PC-9 (cell line): ENCODE data around the gene YWHAE. TPM values are rescaled to one million over a fixed set of nuclear protein-coding genes. Genes with fewer than 3 reads are reported as not detected.

ENCODE experiments used
- BruUV-seq: library from RNA; stranded (reverse); fragments of 400-500 nt; replicated peaks from 2 replicates; lab custom pipeline; 2021; lab: Mats Ljungman, UMichigan
- CTCF ChIA-PET: fragments of 300-600 bp; sonication (Branson Sonifier 250); formaldehyde crosslinking; loops from one replicate; lab custom pipeline; 2022; ENCODE audit warnings: antibody characterized with exemption; lab: Charles Lee
- POLR2A ChIA-PET: fragments of 300-600 bp; sonication (Branson Sonifier 250); formaldehyde crosslinking; loops from one replicate; lab custom pipeline; 2022; ENCODE audit warnings: antibody characterized with exemption; ENCODE audit not compliant: unreplicated experiment; lab: Charles Lee
- DNase-seq, 2 experiments: peaks; one replicate each; pipeline versions ENCODE4 v3.0.0 to v3.0.0-alpha.2; 2015 to 2022; ENCODE audit warnings: mixed read lengths in 1 of 2
- H2AFZ ChIP-seq: fragments of 200-600 bp; sonication (generic); 2 replicates; pipeline ENCODE4 v1.8.1; 2017; ENCODE audit warnings: antibody characterized with exemption
- H3F3A ChIP-seq: fragments of 200-600 bp; sonication (generic); 2 replicates; pipeline ENCODE4 v1.8.1; 2017; ENCODE audit warnings: antibody characterized with exemption, mild to moderate bottlenecking, low read depth; ENCODE audit not compliant: insufficient read depth
- H3K27ac ChIP-seq: fragments of 200-600 bp; sonication (generic); 2 replicates; pipeline ENCODE4 v1.6.1; 2016; ENCODE audit warnings: mixed run types
- H3K27me3 ChIP-seq: fragments of 200-600 bp; sonication (generic); 2 replicates; pipeline ENCODE4 v1.6.1; 2016; ENCODE audit warnings: low read depth, mixed run types; ENCODE audit not compliant: insufficient read depth
- H3K36me3 ChIP-seq: fragments of 200-600 bp; sonication (generic); 2 replicates; pipeline ENCODE4 v1.6.1; 2016; ENCODE audit warnings: low read depth, mixed run types
- H3K4me1 ChIP-seq: fragments of 200-600 bp; sonication (generic); replicated peaks from 2 replicates; pipeline ENCODE4 v1.6.1; 2016; ENCODE audit warnings: mixed run types; ENCODE audit not compliant: insufficient read depth
- H3K4me2 ChIP-seq: fragments of 200-600 bp; sonication (generic); 2 replicates; pipeline ENCODE4 v1.6.1; 2017; ENCODE audit warnings: mixed run types
- H3K4me3 ChIP-seq: fragments of 200-600 bp; sonication (generic); 2 replicates; pipeline ENCODE4 v1.6.1; 2016; ENCODE audit warnings: mixed run types
- H3K79me2 ChIP-seq: fragments of 200-600 bp; sonication (generic); 2 replicates; pipeline ENCODE4 v1.6.1; 2017; ENCODE audit warnings: low read depth, mixed run types
- H3K9me2 ChIP-seq: fragments of 200-600 bp; sonication (generic); 2 replicates; pipeline ENCODE4 v1.8.1; 2017; ENCODE audit warnings: mild to moderate bottlenecking; ENCODE audit not compliant: insufficient read depth
- H3K9me3 ChIP-seq: fragments of 200-600 bp; sonication (generic); 2 replicates; pipeline ENCODE4 v1.8.1; 2016; ENCODE audit warnings: low read depth; ENCODE audit not compliant: insufficient read depth
- H4K20me1 ChIP-seq: fragments of 200-600 bp; sonication (generic); 2 replicates; pipeline ENCODE4 v1.8.1; 2017; ENCODE audit not compliant: insufficient read depth
- EZH2 ChIP-seq: fragments of 200-600 bp; sonication (generic); IDR thresholded peaks from 2 replicates; pipeline ENCODE4 v1.8.0; 2017; ENCODE audit warnings: antibody characterized with exemption, low read depth
- intact Hi-C: fragments of 100-400 bp; cut with micrococcal nuclease; formaldehyde crosslinking; loops from one replicate; pipeline ENCODE4 v1.10.0; 2022; ENCODE audit not compliant: unreplicated experiment
- total RNA-seq: library from RNA; stranded (reverse); gene quantifications from 2 replicates; pipeline ENCODE4 v1.2.3, GENCODE V29; 2021
- TF ChIP-seq, protein P1 (sequence below): fragments of 200-600 bp; sonication (generic); conservative IDR thresholded peaks from 2 replicates; pipeline ENCODE4 v1.6.1; 2017; ENCODE audit warnings: mixed run types, antibody characterized with exemption, mild to moderate bottlenecking, moderate library complexity

Gene YWHAE
- total RNA-seq, 1 experiment from 2014 or later = 1,140 TPM

DNA sequence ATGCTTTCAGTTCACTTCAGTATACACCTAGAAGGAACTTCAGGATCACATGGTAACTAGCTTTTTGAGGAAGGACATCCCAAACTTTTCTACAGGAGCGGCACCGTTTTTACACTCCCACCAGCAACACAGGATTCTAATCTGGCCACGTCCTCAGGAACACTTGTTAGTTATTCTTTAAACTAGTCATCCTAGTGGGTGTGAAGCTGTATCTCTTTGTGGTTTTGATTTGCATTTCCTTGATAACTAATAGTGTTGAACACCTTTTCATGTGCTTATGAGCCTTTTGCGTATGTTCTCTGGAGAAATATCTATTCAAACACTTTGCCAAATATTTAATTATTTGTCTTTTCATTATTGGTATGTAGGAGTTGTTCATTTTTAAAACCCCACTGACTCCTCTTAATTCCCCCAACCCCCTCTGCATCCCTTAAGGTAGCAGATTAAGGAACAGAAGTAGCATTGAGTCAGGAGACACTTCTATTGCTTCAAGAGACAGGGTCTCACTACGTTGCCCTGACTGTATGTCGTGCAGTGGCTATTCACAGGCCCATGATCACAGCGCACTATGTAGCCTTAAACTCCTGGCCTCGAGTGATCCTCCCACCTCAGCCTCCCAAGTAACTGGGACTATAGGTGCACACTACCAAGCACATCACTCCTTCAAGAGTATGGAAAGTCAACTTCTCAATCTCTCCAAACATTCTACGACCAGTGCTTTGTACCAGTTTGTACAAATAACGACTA is 25.4 kb downstream of the YWHAE start:
- POLR2A ChIA-PET = no interaction called here
- no peak overlapping the region for H3K4me3 ChIP-seq
- intact Hi-C loops = no loop called here
- no peaks in the 10 kb centered on the region for H3K27me3 ChIP-seq
- H3F3A ChIP-seq = peaks cover 97% of the 10 kb centered on the region
- H4K20me1 ChIP-seq = peaks cover 100% of the 10 kb centered on the region
- TF ChIP-seq, protein P1, sequence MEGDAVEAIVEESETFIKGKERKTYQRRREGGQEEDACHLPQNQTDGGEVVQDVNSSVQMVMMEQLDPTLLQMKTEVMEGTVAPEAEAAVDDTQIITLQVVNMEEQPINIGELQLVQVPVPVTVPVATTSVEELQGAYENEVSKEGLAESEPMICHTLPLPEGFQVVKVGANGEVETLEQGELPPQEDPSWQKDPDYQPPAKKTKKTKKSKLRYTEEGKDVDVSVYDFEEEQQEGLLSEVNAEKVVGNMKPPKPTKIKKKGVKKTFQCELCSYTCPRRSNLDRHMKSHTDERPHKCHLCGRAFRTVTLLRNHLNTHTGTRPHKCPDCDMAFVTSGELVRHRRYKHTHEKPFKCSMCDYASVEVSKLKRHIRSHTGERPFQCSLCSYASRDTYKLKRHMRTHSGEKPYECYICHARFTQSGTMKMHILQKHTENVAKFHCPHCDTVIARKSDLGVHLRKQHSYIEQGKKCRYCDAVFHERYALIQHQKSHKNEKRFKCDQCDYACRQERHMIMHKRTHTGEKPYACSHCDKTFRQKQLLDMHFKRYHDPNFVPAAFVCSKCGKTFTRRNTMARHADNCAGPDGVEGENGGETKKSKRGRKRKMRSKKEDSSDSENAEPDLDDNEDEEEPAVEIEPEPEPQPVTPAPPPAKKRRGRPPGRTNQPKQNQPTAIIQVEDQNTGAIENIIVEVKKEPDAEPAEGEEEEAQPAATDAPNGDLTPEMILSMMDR = no peak
- no peak for TF ChIP-seq EZH2
- no TSS peak for BruUV-seq
- no peak for DNase-seq
- peaks cover 43% of the 10 kb centered on the region for H3K36me3 ChIP-seq
- H3K9me2 ChIP-seq = no peaks in the 10 kb centered on the region
- H3K79me2 ChIP-seq = peaks cover 100% of the 10 kb centered on the region
- H3K4me1 ChIP-seq = no peaks in the 10 kb centered on the region
- no peak overlapping the region for H2AFZ ChIP-seq
- no peak overlapping the region for H3K27ac ChIP-seq
- no peaks in the 10 kb centered on the region for H3K9me3 ChIP-seq
- no peak overlapping the region for H3K4me2 ChIP-seq
- CTCF ChIA-PET = interaction anchor here (1.3 kb wide), 1 partner anchor 9 kb away, joined by 10 read pairs; no protein-coding TSS in a partner anchor

DNA sequence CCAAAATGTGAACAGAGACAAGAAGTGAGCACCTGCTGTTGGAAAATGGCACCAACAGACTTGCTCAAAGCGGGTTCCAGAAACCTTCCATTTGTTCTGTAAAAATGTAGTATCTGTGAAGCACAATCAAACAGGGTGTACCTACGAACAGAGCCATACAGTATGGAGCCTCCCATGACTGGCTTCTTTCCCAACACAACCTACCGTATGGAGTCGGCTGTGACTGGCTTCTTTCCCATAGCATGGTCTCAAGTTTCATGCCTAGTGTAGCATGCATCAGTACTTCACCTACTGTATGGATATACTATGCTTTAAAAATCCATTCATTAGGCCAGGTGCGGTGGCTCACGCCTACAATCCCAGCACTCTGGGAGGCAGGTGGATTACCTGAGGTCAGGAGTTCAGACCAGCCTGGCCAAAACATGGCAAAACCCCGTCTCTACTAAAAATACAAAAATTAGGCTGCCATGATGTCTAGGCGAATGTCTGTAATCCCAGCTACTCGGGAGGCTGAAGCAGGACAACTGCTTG is 26.2 kb downstream of the YWHAE start:
- no peak overlapping the region for H3K27ac ChIP-seq
- ChIA-PET POLR2A (no interaction called here), CTCF (interaction anchor here (1.3 kb wide), 1 partner anchor 9 kb away, joined by 10 read pairs; no protein-coding TSS in a partner anchor)
- H3K79me2 ChIP-seq = peaks cover 100% of the 10 kb centered on the region
- H2AFZ ChIP-seq = no peak overlapping the region
- H3K4me2 ChIP-seq = no peak overlapping the region
- H3F3A ChIP-seq = peaks cover 97% of the 10 kb centered on the region
- peaks cover 39% of the 10 kb centered on the region for H3K36me3 ChIP-seq
- no peak overlapping the region for H3K4me3 ChIP-seq
- no peak for DNase-seq
- TF ChIP-seq EZH2 = no peak
- TF ChIP-seq, protein P1 = no peak
- no peaks in the 10 kb centered on the region for H3K9me3 ChIP-seq
- intact Hi-C loops = no loop called here
- H4K20me1 ChIP-seq = peaks cover 100% of the 10 kb centered on the region
- no peaks in the 10 kb centered on the region for H3K27me3 ChIP-seq
- peaks cover 4% of the 10 kb centered on the region; the same call in 1 of the 2 replicates for H3K4me1 ChIP-seq
- H3K9me2 ChIP-seq = no peaks in the 10 kb centered on the region
- BruUV-seq = no TSS peak

DNA sequence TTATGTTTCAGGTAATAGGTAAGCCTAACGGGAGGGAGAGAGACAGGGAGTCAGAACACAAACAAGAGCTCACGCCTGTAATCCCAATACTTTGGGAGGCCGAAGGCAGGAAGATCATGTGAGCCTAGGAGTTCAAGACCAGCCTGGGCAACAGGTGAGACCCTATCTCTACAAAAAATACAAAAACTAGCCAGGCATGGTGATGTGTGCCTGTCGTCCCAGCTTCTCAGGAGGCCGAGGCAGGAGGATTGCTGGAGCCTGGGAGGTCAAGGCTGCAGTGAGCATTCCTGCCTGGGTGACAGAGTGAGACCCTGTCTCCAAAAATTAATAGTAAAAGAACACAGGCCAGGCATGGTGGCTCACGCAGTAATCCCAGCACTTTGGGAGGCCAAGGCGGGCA is 27.4 kb downstream of the YWHAE start:
- Histone ChIP-seq H3K4me3 (no peak overlapping the region), H3K4me2 (no peak overlapping the region), H3K36me3 (peaks cover 32% of the 10 kb centered on the region), H3F3A (peaks cover 97% of the 10 kb centered on the region), H2AFZ (no peak overlapping the region), H3K27ac (no peak overlapping the region), H3K27me3 (no peaks in the 10 kb centered on the region), H3K9me2 (no peaks in the 10 kb centered on the region), H3K9me3 (no peaks in the 10 kb centered on the region), H3K4me1 (peaks cover 16% of the 10 kb centered on the region), H4K20me1 (peaks cover 100% of the 10 kb centered on the region), H3K79me2 (peaks cover 100% of the 10 kb centered on the region)
- TF ChIP-seq, protein P1 = no peak
- TF ChIP-seq EZH2 = no peak
- BruUV-seq = no TSS peak
- POLR2A ChIA-PET = no interaction called here
- CTCF ChIA-PET = no interaction called here
- intact Hi-C loops = no loop called here
- DNase-seq = no peak
